HepG2 (cell line): ENCODE measurements around the gene ACSBG1. TPM values are rescaled to one million over a fixed set of nuclear protein-coding genes. Genes with fewer than 3 reads are reported as not detected.

ENCODE experiments used
- ASH2L ChIP-seq: fragments of 300-600, 200-600 bp; sonication (generic); IDR thresholded peaks from 2 replicates; pipeline ENCODE4 v1.7.0; 2017; ENCODE audit warnings: low read depth, mild to moderate bottlenecking, moderate library complexity, mixed read lengths, low read length; ENCODE audit not compliant: insufficient read length
- BATF2 ChIP-seq: sonication (generic); formaldehyde crosslinking; IDR thresholded peaks from 2 replicates; pipeline ENCODE4 v1.8.0; 2022; ENCODE audit warnings: mild to moderate bottlenecking, missing genetic modification reagents, moderate library complexity
- FOXO1 ChIP-seq: sonication (generic); formaldehyde crosslinking; IDR thresholded peaks from 2 replicates; pipeline ENCODE4 v1.4.0; 2020; ENCODE audit warnings: missing genetic modification reagents
- HNRNPH1 ChIP-seq: fragments of 200-400 bp; formaldehyde crosslinking; optimal IDR thresholded peaks from 2 replicates; pipeline ENCODE3; 2017; ENCODE audit warnings: mild to moderate bottlenecking, low read depth, low read length
- HOMEZ ChIP-seq: IDR thresholded peaks from 2 replicates; pipeline ENCODE4 v1.6.1; 2016; ENCODE audit warnings: low read depth
- HOXA5 ChIP-seq: sonication (generic); formaldehyde crosslinking; IDR thresholded peaks from 2 replicates; pipeline ENCODE4 v1.4.0; 2020; ENCODE audit warnings: missing genetic modification reagents
- LRRFIP1 ChIP-seq: sonication (generic); formaldehyde crosslinking; conservative IDR thresholded peaks from 2 replicates; pipeline ENCODE4 v1.4.0; 2020; ENCODE audit warnings: missing genetic modification reagents
- NCOA1 ChIP-seq: sonication (generic); formaldehyde crosslinking; IDR thresholded peaks from 2 replicates; pipeline ENCODE4 v1.9.0; 2021; ENCODE audit warnings: missing genetic modification reagents
- NFAT5 ChIP-seq: sonication (generic); formaldehyde crosslinking; IDR thresholded peaks from 2 replicates; pipeline ENCODE4 v1.4.0; 2020; ENCODE audit warnings: missing genetic modification reagents
- NFE2L1 ChIP-seq: sonication (generic); formaldehyde crosslinking; IDR thresholded peaks from 2 replicates; pipeline ENCODE4 v1.4.0; 2020; ENCODE audit warnings: missing genetic modification reagents, mild to moderate bottlenecking, borderline replicate concordance
- PAF1 ChIP-seq: IDR thresholded peaks from 2 replicates; pipeline ENCODE4 v1.6.1; 2016; ENCODE audit warnings: missing genetic modification reagents, missing compliant biosample characterization
- SRSF1 ChIP-seq: fragments of 200-400 bp; formaldehyde crosslinking; optimal IDR thresholded peaks from 2 replicates; pipeline ENCODE3; 2017; ENCODE audit warnings: mild to moderate bottlenecking, low read depth, low read length, moderate library complexity
- ZFX ChIP-seq: sonication (generic); formaldehyde crosslinking; IDR thresholded peaks from 2 replicates; pipeline ENCODE4 v1.4.0; 2020; ENCODE audit warnings: mild to moderate bottlenecking, low read depth, missing genetic modification reagents, moderate library complexity
- ZNF205 ChIP-seq: IDR thresholded peaks from 2 replicates; pipeline ENCODE4 v1.6.1; 2018; ENCODE audit warnings: missing biosample characterization, missing genetic modification reagents
- ZNF224 ChIP-seq: sonication (generic); formaldehyde crosslinking; IDR thresholded peaks from 2 replicates; pipeline ENCODE4 v1.5.0; 2020; ENCODE audit warnings: mild to moderate bottlenecking, missing genetic modification reagents
- ZNF333 ChIP-seq: sonication (generic); formaldehyde crosslinking; IDR thresholded peaks from 2 replicates; pipeline ENCODE4 v1.4.0; 2020; ENCODE audit warnings: mild to moderate bottlenecking, missing genetic modification reagents, borderline replicate concordance
- ZNF770 ChIP-seq: sonication (generic); formaldehyde crosslinking; IDR thresholded peaks from 2 replicates; pipeline ENCODE4 v1.5.0; 2020; ENCODE audit warnings: mild to moderate bottlenecking, missing genetic modification reagents
- polyA plus RNA-seq, 8 experiments: library from polyadenylated mRNA; depleted of rRNA in 3 of 8; stranded (reverse) in 7 of 8; unstranded in 1 of 8; fragments of >200 nt; fragmentation: Illumina TruSeq in 4 of 8; extraction: Trizol in 4 of 8; gene quantifications; 2 replicates each; pipeline versions ENCODE4 v1.2.1 to v1.2.3, GENCODE V29; 2011 to 2016; ENCODE audit warnings: low read depth in 4 of 8, missing spikeins in 1 of 8, mixed read lengths in 1 of 8; ENCODE audit not compliant: insufficient read depth in 1 of 8
- total RNA-seq, 5 experiments: library from RNA; depleted of rRNA; stranded (reverse); fragments of >200 nt; fragmentation: Illumina TruSeq; extraction: Trizol; gene quantifications; 2 replicates each; pipeline ENCODE4 v1.2.3, GENCODE V29; 2016; ENCODE audit warnings: low read depth in 1 of 5

The ACSBG1 gene
- total and polyA plus RNA-seq, 2 of the 13 experiments (the other 11 are each of a cell fraction or from before 2014, with no cell fraction given), result 0.35 to 0.81 TPM

- no peak for TF ChIP-seq LRRFIP1 (CRISPR knock-in tag)
- no peak for TF ChIP-seq NCOA1 (CRISPR knock-in tag)
- no peak for TF ChIP-seq SRSF1
- TF ChIP-seq ZNF205 (CRISPR knock-in tag), result no peak
- TF ChIP-seq PAF1 (CRISPR knock-in tag), result no peak
- no peak for TF ChIP-seq BATF2 (CRISPR knock-in tag)
- no peak for TF ChIP-seq HOXA5 (CRISPR knock-in tag)
- TF ChIP-seq ASH2L, result peak; percentile 7
- TF ChIP-seq ZNF333, result no peak
- no peak for TF ChIP-seq NFE2L1 (CRISPR knock-in tag)
- TF ChIP-seq HNRNPH1, result no peak
- TF ChIP-seq NFAT5 (CRISPR knock-in tag), result no peak
- TF ChIP-seq HOMEZ (CRISPR knock-in tag), result peak; percentile 68; the same call in 1 of the 2 replicates
- TF ChIP-seq FOXO1 (CRISPR knock-in tag), result no peak
- TF ChIP-seq ZNF224, result no peak
- peak; percentile 92 for TF ChIP-seq ZFX
- TF ChIP-seq ZNF770, result no peak
Observed at GRCh38 chr15:78149068-78149804, 85.1 kb downstream of the ACSBG1 start, which contains the start of gene IDH3A (continued).
